ENCODE results near the gene DSE.

The DSE gene

DNA sequence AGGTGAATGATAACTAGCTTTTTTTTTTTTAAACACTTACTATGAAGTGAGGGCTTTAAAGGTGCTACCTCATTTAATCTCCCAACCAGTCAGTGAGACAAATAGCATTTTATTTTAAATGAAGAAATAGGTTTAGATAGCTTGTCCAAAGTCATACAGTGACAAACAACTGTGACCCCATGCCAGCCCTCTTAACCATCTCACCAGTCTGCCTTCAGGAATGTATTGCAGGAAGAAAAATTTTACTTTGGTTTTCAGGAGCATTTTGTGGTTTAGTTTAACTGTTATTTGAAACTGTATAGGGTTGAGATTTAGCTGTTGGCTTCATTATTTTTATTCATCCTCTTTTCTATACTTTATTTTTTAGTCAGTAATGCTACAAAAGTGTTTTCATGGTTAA, 18.6 kb downstream of the DSE start:
- DNase-seq, result no peak

DNA sequence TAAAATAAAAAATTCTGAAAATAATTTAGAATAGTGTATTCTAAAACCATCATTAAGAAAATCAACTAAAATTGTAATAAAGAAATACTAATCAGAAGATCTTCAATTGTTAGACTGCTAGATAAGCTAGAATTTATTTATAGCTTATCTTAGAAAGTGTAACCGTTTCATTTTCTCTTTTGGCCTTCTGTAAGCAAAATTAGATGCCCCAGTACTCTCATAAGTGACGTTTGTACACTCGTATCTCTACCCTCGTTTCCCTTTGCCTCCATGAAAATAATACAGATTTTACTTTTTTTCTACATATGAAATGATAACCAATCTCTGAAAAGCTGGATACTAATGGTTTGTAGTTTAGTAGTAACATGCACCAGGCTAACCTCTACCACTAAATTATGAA, 19.8 kb downstream of the DSE start:
- no peak for DNase-seq

DNA sequence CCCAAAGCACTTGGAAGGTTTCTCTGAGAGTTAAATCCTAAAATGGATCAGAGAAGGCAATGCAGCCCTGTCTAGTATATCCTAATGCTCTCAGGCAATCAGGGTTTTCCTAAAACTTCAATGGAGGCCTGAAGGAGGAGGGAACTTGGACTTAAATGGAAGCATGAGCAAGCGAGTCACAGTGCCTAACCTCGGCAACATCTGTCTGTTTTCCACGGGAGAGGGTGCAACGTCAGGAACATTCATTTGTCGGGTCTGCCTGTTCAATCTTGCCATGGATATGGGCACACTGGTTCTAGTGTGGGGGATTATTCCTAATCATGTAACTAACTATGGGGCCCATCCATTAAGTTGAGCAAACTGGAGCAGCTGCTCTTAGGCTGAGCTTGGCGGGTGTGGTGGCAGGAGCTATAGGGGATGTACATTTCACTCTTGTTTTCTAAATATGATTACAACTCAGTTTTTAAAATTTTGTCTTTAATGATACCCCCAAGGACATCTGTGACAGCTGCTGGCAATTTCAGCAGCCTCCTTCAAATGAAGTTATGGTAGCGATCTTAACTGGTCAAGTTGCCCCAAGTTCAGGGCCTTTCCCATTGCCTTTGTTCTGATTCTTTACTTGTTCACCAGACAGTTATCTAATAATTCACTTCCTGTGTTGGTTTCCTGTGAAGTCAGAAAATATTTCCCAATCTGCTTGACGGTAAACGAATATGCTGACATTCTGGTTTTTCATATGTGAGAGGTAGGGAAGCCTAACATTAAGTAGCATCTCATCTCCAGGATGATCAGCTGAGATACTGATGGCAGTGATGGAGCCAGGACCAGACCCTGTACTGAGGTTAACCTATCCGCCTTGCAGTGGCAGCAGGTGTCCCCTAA, 21.6 kb downstream of the DSE start:
- peak; percentile 29 for DNase-seq

DNA sequence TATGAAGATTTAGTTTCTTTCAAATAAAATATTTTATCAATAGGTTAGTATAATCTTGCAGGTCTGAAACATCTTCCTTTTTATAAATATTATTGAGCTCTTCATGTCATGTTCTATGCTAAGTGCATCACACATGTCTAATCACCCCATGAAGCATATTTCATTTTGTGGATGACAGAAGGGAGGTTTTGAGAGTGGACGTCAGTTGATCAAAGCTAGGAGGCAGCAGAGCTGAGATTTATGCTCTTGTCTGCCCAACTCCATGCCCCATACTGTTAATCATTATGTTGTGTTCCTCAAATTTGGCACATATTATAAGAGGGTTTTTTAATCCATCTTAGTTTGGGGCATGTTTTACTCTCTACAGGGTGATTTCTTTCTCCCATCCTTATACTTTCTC, 22.7 kb downstream of the DSE start:
- DNase-seq, result peak; percentile 9

DNA sequence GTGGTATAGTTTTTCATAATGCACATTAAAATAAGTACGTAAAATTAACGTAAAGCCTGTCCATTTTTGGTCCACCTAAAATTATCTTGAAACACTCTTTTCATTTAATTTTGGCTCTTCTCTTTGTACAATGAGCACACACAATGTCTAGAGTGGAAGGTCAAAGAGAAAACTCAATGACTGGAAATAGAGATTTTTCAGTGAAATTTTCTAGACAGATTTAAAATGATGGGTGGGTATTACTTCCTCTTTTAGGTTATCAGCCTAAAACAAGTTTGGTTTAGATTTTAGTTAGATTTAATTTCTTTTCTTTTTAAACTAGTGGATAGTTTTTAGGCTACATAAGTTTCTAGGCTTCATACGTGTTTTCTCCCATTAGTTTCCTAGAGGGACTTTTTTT, 24.9 kb downstream of the DSE start:
- DNase-seq, result no peak

DNA sequence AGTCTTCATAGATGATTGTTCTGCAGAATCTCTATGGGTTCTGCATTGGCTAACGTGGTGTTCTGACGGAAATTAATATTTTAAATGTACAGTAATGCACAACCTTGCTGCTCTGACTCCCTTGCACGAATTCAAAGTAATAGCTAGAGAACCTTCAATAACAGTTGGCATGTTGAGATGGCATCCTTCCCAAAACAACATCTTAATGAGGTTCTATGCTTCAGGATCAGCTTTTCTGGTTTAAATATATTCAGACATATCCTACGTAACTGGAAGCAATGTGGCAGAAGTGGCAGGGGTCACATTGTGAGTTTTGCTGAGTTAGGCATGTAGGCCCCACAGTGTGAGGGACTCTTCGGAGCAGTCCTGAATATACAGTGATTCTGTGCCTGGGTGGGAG, 25.7 kb downstream of the DSE start:
- DNase-seq, result no peak

DNA sequence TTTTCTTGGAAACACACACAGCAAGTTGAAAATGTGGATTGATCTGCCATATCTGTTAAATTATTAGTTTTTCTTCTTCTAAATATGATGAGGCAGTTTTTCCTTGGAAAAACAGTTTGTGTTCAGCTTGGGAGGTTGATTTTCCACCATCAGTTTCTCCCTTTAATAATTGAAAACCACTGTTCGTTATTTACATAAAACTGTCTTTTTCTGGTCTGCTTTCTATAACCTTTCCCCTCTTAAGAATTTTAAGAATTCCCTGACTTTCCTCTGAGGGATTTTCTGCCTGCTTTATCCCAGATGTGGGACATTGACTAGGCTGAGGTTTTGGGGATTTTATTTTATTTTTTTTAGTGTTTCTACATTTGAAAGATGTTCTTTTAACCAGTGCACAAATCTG, 27.2 kb downstream of the DSE start:
- DNase-seq, result no peak

DNA sequence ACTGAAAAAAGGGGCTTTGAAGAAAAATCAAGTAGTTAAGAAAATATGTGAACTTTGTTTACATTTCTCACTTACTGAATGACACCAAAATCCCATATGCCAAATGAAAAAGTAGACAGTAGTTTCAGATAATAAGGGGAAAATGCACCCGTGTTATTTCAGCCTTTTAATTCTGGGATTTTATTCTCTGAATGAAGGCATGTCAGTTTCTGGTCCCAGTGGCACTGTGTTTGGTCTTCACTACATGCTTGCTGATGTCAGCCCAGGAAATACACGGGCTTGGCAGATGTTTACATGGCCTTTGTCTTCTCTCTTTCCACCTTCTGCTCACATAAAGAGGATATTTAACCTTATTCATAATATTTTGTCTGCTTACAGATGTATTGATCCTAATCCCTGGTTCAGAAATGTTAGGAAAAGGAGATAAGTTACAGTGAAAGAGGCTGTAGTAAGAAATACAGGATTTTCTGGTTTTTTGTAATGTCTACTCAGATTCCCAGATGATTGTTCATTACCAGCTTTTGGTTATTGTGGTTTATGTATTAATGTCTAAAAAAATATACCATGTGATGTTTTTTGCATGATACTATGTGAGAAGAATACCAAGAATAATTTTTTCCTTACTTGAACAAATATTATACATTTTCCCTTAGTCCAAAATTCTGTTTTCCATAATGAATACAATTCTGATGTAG, 27.7 kb downstream of the DSE start:
- DNase-seq, result no peak

DNA sequence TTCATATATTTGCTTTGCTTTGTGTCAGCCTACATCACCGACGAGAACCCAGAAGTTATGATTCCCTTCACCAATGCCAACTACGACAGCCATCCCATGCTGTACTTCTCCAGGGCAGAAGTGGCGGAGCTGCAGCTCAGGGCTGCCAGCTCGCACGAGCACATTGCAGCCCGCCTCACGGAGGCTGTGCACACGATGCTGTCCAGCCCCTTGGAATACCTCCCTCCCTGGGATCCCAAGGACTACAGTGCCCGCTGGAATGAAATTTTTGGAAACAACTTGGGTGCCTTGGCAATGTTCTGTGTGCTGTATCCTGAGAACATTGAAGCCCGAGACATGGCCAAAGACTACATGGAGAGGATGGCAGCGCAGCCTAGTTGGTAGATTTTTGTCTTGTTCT, 28.5 kb downstream of the DSE start:
- DNase-seq, result no peak

DNA sequence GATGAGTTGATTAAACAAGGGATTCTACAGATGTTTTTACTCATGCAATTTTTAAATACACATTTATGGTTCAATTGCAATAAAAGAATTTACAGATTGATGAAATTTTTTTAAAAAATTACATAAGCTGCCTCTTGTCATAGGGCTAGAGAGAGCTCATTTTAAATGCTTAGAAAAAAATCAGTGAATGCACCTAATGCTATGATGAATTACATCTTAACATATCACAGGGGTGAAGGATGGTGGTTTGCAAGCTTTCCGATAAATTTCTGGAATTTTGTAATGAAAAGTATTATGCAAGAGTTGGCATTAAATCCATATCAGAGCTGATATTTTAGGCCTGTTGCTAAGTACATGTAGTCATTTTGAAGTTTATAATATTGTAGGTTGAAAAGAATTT, 29.6 kb downstream of the DSE start:
- DNase-seq, result no peak

DNA sequence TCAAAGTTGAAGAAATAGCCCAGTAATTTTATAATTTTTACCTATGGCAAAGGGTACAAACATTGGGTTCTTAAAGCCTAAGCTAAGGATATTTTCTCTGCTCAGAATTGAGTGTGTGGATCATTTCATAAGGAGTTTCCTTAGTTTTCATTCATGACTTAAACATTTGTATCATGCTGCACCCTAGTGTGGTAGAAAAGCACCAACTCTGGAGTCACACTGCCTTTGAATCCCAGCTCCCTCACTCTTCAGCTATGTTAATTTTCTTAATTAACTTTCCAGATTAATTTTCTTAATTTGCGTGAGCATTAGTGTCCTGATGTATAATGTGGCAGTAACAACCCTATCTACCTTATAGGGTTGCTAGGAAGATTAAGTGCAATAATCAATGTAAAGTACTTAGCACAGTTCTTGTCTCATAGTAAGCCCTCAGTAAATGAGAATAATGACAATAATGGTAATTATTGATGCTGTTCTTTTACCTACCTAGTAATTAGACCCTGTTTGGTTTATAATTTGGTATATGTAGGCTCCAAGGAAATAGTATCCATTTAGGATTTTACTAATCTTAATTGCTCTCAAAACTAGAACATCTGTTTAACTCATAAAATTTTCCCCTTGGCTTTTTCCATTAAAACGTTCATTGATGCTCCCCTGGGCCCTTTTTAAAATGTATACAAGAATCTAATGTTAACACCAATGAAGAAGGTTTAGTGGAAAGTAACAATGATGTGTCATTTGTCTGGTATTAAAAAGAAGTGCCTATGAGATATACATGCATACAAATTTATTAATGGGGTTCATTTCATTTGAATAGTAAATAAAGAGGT, 31.6 kb downstream of the DSE start:
- no peak for DNase-seq

DNA sequence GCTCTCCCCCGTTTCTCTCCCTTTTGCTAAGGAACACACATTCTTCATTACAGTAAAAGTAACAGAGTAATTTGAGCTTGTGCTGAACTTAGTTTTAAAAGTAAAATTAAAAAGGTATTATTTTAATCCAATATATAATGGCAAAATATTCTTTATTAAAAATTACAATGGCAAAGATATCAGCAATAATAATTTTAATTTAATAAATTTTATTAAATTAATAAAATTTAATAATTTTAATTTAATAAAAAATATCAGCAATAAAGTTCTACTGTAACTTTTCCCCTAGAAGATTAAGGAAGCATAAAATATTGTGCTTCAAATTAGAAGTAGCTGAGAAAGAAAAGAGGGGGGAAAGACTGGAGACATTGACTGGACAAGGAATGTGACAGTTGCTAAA, 32.5 kb downstream of the DSE start:
- no peak for DNase-seq

DNA sequence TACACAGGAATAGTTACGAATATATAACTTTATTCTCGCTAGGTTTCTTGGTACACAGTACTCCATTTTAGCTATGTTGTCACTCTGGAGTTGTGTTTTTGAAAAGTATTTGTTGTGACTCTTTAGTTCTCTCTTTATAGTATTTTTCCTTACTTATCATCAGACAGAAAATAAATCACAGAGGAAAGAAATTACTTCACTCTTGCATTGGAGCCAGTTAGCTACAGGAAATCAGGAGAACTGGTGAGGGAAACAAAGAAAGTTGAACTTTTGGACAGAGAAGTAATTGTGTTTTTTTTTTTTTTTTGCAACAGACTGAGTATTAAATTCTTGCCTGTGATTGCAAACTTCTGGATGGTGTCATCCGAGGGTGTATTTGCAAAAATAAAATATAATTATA, 33.9 kb downstream of the DSE start:
- no peak for DNase-seq

DNA sequence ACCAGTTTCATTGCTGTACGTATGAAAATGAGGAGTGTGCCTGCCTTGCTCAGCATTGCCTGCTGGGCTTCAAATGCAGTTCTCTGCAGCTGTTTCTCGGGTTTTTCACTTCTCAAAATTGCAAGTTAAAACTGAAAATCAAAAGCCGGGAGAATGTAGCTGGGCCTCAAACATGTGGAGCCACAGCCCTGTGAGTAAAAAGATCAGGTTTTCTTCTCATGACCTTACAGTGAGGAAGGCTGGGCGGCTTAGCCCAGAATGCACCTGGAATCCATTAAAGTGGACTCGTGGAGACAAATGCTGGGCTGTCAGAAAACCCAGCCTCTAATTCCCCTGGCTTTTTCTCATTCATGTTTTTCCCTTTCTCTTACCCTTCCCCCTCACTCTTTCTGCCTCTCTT, 34.4 kb downstream of the DSE start:
- peak; percentile 33 for DNase-seq

DNA sequence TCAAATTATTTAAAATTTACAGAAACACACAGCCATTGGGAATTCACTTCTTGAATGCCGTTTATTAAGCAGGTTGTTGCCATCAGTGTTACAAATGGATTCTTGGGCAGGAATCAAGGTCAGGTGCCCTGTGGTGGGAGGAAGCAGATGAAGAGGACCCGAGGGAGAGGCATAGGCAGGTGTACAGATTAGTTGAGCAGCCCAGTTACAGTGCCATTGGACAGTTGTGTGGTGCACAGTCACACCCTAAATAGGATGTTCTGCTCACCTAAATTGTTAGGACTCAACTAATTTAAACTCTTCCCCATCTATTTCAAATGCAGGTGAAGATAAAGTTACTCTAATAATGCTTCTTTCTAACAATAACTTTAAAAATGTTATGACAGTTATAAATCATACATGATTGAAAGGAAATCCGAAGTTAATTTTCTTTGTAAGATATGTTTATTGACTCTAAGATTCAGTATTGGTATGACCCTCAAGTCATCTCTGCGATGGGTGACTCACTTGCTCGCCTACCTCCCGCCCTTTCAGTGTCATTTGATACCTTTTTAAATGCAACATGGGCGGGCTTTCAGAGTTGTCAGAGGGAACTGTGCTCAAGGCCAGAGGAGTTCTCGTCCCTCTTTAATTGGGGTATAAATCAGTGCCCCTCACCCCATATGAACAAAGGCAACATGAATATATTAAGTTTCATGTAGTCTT, 35.1 kb downstream of the DSE start:
- DNase-seq, result no peak

DNA sequence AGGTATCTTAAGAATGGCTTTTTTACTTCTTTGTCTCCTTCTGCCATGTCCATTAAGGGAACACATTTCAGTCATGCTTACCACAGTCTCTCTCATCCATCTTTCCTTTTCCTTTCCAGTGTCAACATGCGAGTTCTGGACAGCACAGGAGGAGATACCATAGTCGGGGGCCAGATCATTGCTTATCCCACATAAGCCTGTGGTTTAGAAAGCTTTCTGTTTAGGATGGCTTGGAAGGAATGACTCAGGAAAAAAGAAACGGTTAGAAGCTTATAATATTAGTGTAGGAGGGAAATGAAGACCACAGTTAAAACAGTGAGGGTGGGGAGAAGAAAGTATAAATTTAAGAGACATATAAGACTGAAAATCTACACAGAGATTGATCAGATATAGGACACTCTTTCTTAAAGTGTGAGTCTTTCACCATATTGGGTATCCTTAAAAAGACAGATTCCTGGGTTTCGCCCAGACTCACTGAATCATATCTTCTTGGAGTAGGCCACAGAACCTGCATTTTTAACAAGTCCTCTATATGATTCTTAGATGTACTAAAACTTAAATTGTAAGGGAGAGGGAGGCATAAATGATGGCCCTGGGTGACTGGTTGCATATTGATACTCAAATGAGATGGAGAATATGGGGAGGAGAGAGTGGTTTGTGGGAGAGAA, 36.1 kb downstream of the DSE start:
- no peak for DNase-seq

DNA sequence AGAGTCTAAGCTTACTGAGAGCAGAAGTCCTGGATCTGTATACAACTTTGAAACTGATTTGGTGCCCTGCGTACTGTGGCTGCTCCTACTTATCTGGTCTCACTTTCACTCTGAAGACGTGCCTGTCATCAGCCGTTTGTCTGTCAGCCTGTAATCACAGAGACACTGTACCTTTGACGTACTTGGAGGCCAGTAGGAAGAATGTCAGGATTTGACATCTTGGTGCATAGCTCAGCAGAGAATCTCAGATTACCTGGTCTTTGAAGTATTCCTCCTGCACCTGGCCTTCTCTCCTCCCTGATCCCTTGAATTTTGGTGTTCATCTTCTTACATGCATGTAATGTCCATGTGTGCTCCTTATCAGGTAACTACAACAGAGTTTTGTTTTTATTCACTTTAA, 37.7 kb downstream of the DSE start:
- no peak for DNase-seq

DNA sequence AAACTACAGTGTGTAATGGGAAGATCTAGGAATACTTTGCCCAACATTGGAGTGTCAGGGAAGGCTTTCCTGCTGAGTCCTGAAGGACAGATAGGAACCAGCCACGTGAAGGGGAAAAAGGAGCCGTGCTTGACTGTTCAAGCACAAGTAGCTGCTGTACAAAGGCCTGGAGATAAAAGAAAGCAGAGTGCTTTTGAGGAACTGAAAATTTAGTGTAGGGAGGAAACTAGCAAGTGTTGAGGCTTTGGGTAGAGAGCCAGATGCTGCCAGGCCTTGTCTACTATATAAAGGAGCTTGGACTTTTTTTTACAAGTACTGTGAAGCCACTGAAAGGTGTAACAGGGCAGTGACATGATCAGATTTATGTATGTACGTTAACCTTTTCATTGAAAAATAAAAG, 39.0 kb downstream of the DSE start:
- no peak for DNase-seq

DNA sequence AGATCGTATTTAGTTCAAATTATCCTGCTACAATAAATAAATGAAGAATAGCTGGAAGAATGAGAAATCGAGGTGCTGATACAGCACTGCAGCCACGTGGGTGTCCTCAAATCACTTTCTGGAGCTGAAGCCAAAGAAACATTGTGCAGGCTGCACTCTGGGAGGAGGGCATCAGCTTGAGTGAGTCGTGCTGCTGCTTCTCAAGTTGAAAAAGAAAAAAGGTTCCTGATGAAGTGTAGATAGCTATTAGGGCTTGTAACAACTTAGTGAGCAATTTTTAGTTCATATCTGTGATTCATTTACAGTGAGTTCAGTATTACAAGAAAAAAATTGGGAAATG, 40.5 kb downstream of the DSE start:
- DNase-seq, result no peak

DNA sequence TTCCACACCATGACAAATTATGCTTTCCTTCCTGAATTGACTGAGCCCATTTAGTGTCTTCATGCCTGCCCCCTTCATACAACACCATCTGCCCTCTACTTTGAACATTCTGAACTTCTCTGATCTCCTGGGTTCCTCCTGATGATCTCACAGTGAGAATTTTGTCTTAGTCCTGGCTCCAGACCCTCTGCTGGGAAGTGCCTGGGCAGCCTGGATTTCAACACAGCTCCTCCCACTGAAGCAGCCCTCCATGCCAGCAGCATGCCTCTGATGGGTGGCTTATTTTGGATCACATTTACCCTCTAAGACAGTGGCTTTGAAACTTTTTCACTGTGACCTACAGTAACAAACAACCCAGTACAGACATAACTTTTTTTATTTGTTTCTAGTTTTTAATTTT, 41.5 kb downstream of the DSE start:
- DNase-seq, result no peak

DNA sequence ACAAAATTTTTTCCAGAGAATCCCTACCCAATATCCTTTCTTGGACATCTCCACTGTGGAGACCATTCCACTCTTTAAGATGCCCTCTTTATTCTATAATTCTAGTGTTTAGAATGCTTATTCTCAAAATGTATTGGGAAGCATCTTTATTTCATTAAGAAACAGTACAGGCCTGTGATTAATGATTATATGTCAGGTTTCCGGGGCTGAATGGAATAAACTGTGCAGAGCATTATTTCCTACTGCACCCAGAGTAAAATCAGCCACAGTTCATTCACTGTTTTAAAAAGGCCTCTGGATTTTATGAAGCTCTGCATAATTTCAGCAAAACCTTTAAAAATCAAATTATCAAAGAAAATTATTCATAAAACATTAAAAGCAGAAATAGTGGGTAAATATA, 42.6 kb downstream of the DSE start:
- DNase-seq, result no peak

DNA sequence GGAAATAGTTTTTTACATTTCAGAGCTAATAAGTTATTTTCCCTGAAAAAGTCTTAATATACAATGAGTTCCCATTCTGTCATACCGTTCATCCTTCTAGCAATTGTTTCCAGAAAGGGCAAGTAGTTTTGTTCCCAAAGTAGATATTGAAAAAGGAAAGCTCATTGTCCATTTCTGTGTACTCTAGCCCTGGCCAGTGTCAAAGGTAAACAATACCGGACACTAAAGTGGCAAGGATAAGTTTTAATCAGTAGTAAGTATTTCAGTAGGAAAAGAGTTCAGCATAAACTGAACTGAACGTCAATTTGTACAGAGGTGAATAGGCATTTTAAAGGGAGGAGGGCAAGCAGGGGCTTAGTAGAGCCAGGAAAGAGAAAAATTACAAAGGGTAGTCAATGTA, 46.9 kb downstream of the DSE start:
- no peak for DNase-seq
